Spleen (tissue), 11 donors: ENCODE data around the gene SYT3. TPM values are rescaled to one million over a fixed set of nuclear protein-coding genes. Genes with fewer than 3 reads are reported as not detected.
A peak's percentile ranks its signal among the peaks of the same experiment; 100 is the strongest.

Source experiments
- DNase-seq: peaks from one replicate; pipeline ENCODE4 v3.0.0-alpha.2; 2020
- H3K27ac ChIP-seq, 8 donors: fragments of 200-600 bp; sonication (generic) in 7 of 8; 1 replicate in 4 of 8; 2 replicates in 4 of 8; pipeline versions ENCODE4 v1.5.0 to v1.8.0; 2016 to 2021; ENCODE audit warnings: inconsistent platforms in 4 of 8, mild to moderate bottlenecking in 4 of 8, moderate library complexity in 1 of 8
- H3K27me3 ChIP-seq, 7 donors: fragments of 200-600 bp; sonication (generic) in 6 of 7; replicated peaks in 1 of 7; 1 replicate in 4 of 7; 2 replicates in 3 of 7; pipeline versions ENCODE4 v1.5.0 to v1.8.0; 2016 to 2021; ENCODE audit warnings: inconsistent platforms in 3 of 7, mild to moderate bottlenecking in 1 of 7
- H3K36me3 ChIP-seq, 6 donors: fragments of 200-600 bp; sonication (generic) in 5 of 6; 1 replicate in 4 of 6; 2 replicates in 2 of 6; pipeline versions ENCODE4 v1.5.0 to v1.8.0; 2016 to 2021; ENCODE audit warnings: inconsistent platforms in 2 of 6
- H3K4me1 ChIP-seq, 6 donors: fragments of 200-600 bp; sonication (generic) in 5 of 6; 1 replicate in 3 of 6; 2 replicates in 3 of 6; pipeline versions ENCODE4 v1.5.0 to v1.8.0; 2016 to 2021; ENCODE audit warnings: inconsistent platforms in 3 of 6
- H3K4me3 ChIP-seq, 8 donors: fragments of 200-600 bp; sonication (generic) in 7 of 8; 1 replicate in 4 of 8; 2 replicates in 4 of 8; pipeline versions ENCODE4 v1.5.0 to v1.8.0; 2016 to 2021; ENCODE audit warnings: inconsistent platforms in 4 of 8, mild to moderate bottlenecking in 4 of 8, moderate library complexity in 2 of 8
- H3K9me3 ChIP-seq, 8 donors: fragments of 200-600 bp; sonication (generic) in 7 of 8; 1 replicate in 4 of 8; 2 replicates in 4 of 8; pipeline versions ENCODE4 v1.5.0 to v1.8.0; 2016 to 2021; ENCODE audit warnings: inconsistent platforms in 4 of 8
- POLR2A ChIP-seq, 3 donors: fragments of 450-650 bp; IDR thresholded peaks; one replicate each; pipeline ENCODE4 v1.5.1; 2017; ENCODE audit warnings: antibody characterized with exemption in 3 of 3, mild to moderate bottlenecking in 1 of 3
- POLR2AphosphoS5 ChIP-seq, 3 donors: sonication (generic); formaldehyde crosslinking; IDR thresholded peaks; one replicate each; pipeline ENCODE4 v1.5.1; 2017; ENCODE audit warnings: antibody characterized with exemption in 3 of 3
- WGBS, 5 donors: extraction: QIAGEN DNeasy Blood & Tissue Kit in 3 of 5; methylation state at CpG; one replicate each; pipeline versions ENCODE4 v1.1.5 to v1.1.7; 2013 to 2018; 5-methylcytosine and 5-hydroxymethylcytosine counted together
- intact Hi-C: fragments of 100-400 bp; cut with DNase I; formaldehyde crosslinking; loops from one replicate; pipeline ENCODE4 v1.15.0; 2023; ENCODE audit warnings: low total_unique reads
- polyA plus RNA-seq, 3 donors: library from polyadenylated mRNA; stranded (reverse); fragments of 200-250 nt; gene quantifications; one replicate each; pipeline ENCODE4 v1.2.1, GENCODE V29; 2013
- total RNA-seq, 7 donors: library from RNA; depleted of rRNA in 3 of 7; stranded (reverse); fragments of >200 nt in 3 of 7; fragmentation: NEBNext Ultra II Directional in 4 of 7; extraction: Animal tissue kit (Norgen Biotek cat#: 25700) in 4 of 7; gene quantifications; one replicate each; pipeline versions ENCODE4 v1.1.0 to v1.2.1, GENCODE V29; 2016 to 2021
- TF ChIP-seq, protein P1 (sequence below), 11 experiments: fragments of 200-600 bp in 7 of 11; fragments of 450-650 bp in 4 of 11; sonication (generic) in 4 of 11; IDR thresholded peaks in 8 of 11; conservative IDR thresholded peaks in 3 of 11; 1 replicate in 7 of 11; 2 replicates in 4 of 11; pipeline versions ENCODE4 v1.4.0 to v1.8.0; 2016 to 2021; ENCODE audit warnings: antibody characterized with exemption in 11 of 11, inconsistent platforms in 4 of 11, mild to moderate bottlenecking in 1 of 11
- donor health status: healthy with polysubstance abuse.
- donor health status: DM: no; HTN: no; CAD: no; lungs with moderate emphysema.
- donor health status: DM: no; HTN: no; CAD: no.
- donor health status: Bipolar disorder and iron deficiency.
- donor health status: healthy.
- donor health status: DM: no; HTN: no; CAD: no.
- donor health status: DM: yes; HTN: yes; CAD: no.

SYT3 gene
- total and polyA plus RNA-seq, 10 donors, result 0.02 to 0.51 (median 0.24) TPM; not detected in 4

DNA sequence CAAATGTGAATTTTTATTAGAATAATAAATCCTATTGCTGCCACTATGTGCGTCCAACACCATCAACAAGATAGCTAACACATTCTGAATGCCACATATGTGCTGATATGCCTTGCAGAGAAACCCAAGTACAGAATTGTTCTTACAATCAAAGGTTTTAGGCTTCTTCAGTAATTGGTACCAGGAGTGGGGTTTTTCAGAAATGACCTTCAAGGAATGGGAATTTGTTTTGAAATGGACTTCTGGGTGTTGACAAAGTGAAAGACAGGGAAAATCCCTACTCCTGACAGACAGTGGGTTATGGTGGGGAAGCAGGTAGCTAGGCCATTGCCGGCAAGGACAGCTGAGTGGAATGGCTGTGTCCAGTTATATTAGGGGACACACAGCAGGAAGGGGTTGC is 5.7 kb downstream of the SYT3 start:
- no peak overlapping the region for H3K27ac ChIP-seq
- peak; percentile 8 for DNase-seq
- H3K4me1 ChIP-seq, result peaks cover 0 to 2% (median 0%) of the 10 kb centered on the region in 6 donors
- peaks cover 5 to 51% (median 41%) of the 10 kb centered on the region in 8 donors for H3K9me3 ChIP-seq
- intact Hi-C loops, result no loop called here
- no peak overlapping the region for H3K4me3 ChIP-seq
- H3K27me3 ChIP-seq, result peaks cover 0 to 81% (median 23%) of the 10 kb centered on the region in 7 donors
- no peaks in the 10 kb centered on the region for H3K36me3 ChIP-seq
- WGBS, 5 donors, result 95 to 100% (median 97%) methylated on average over 2 of the region's 2 CpGs
- no peak for TF ChIP-seq POLR2A (IDR thresholded peaks at IDR 0.05)
- TF ChIP-seq, protein P1, sequence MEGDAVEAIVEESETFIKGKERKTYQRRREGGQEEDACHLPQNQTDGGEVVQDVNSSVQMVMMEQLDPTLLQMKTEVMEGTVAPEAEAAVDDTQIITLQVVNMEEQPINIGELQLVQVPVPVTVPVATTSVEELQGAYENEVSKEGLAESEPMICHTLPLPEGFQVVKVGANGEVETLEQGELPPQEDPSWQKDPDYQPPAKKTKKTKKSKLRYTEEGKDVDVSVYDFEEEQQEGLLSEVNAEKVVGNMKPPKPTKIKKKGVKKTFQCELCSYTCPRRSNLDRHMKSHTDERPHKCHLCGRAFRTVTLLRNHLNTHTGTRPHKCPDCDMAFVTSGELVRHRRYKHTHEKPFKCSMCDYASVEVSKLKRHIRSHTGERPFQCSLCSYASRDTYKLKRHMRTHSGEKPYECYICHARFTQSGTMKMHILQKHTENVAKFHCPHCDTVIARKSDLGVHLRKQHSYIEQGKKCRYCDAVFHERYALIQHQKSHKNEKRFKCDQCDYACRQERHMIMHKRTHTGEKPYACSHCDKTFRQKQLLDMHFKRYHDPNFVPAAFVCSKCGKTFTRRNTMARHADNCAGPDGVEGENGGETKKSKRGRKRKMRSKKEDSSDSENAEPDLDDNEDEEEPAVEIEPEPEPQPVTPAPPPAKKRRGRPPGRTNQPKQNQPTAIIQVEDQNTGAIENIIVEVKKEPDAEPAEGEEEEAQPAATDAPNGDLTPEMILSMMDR (IDR thresholded peaks at IDR 0.05 in 8 of 11, conservative IDR thresholded peaks at IDR 0.05 in 3 of 11), result no peak
- no peak for TF ChIP-seq POLR2AphosphoS5 (IDR thresholded peaks at IDR 0.05)

DNA sequence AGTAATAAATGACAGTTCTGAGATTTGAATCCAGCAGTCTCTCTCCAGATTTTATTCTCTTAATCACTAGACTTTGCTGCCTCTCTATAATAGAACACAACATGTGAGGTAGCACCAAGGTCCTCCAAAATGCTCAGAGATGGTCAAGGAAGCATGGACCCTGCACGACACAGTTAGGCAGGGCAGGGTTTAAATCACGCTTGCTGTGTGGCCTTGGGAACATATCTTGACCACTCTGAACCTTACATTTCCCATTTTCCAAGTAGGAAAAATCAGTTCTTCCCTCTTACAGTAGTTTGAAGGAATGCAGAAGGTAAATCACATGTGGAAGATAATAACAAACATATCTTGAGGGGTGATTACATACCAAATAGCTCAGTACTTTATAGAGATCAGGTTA is 6.3 kb downstream of the SYT3 start:
- 73 to 92% (median 81%) methylated on average over 2 of the region's 2 CpGs for WGBS, 5 donors
- H3K9me3 ChIP-seq, result peaks cover 5 to 51% (median 41%) of the 10 kb centered on the region in 8 donors
- no peak overlapping the region for H3K4me3 ChIP-seq
- H3K27me3 ChIP-seq, result peaks cover 0 to 75% (median 17%) of the 10 kb centered on the region in 7 donors
- H3K4me1 ChIP-seq, result no peaks in the 10 kb centered on the region
- no peaks in the 10 kb centered on the region for H3K36me3 ChIP-seq
- DNase-seq, result peak; percentile 2
- intact Hi-C loops, result no loop called here
- TF ChIP-seq, protein P1 (IDR thresholded peaks at IDR 0.05 in 8 of 11, conservative IDR thresholded peaks at IDR 0.05 in 3 of 11), result no peak
- no peak for TF ChIP-seq POLR2AphosphoS5 (IDR thresholded peaks at IDR 0.05)
- TF ChIP-seq POLR2A (IDR thresholded peaks at IDR 0.05), result no peak
- H3K27ac ChIP-seq, result no peak overlapping the region

DNA sequence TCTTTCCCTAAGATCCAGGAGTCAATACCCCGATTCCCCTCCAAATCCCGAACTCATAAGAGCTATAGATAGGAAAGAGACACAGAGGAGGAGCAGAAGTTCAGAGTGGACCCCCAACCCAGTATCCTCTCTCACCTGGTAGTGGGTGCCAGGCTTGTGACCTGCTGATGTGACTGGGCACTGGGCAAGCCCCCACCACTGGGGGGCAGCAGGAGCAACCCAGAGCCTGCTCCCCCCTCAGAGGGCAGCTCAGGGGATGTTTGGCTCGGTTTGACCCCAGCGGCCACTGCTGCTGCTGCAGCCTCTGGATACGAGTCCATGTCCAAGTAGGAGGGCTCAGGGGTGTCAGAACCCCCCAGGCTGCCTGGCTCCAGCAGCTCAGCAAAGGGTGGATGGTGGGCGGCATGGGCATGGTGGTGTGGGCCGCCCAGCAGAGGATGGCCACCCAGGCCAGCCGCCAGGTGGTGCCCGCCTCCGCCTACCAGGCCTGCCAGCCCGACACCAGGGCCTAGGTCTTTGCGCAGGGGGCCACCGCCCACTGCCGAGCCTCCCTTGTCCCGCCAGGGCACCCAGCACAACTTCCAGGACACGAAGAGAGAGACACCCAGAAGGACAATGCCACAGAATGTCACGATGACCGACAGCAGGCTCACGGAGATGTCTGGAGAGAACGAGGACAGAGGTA is 7.4 kb downstream of the SYT3 start:
- intact Hi-C loops, result no loop called here
- DNase-seq, result peak; percentile 43
- Histone ChIP-seq H3K9me3 (peaks cover 5 to 51% (median 41%) of the 10 kb centered on the region in 8 donors), H3K4me1 (no peaks in the 10 kb centered on the region), H3K27ac (no peak overlapping the region), H3K27me3 (peaks cover 0 to 64% (median 8%) of the 10 kb centered on the region in 7 donors), H3K4me3 (no peak overlapping the region), H3K36me3 (no peaks in the 10 kb centered on the region)
- WGBS, 5 donors, result 61 to 80% (median 76%) methylated on average over 14 to 20 of the region's 20 CpGs
- TF ChIP-seq POLR2A (IDR thresholded peaks at IDR 0.05) (no peak), POLR2AphosphoS5 (IDR thresholded peaks at IDR 0.05) (no peak)
- TF ChIP-seq, protein P1 (IDR thresholded peaks at IDR 0.05 in 8 of 11, conservative IDR thresholded peaks at IDR 0.05 in 3 of 11), result no peak

DNA sequence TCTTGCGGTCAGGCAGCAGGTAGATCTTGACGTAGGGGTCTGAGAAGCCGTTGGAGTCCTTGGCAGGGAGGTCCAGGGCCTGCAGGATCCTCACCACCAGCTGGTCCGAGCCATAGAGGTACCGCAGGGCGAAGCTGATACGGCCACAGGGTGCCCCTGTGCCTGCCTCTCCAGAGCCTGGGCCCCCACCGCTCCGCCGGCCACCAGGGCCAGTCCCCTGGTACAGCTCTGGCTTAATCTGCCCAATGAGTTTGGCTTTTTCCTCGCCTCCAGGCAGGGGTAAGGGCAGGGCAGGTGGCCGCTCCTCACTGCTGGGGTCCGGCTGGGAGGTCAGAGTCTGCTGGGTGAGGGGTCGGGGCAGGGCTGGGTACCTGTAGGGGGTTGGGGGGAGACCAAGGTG is 9.9 kb downstream of the SYT3 start:
- H3K4me1 ChIP-seq, result no peaks in the 10 kb centered on the region
- DNase-seq, result peak; percentile 29
- TF ChIP-seq POLR2A (IDR thresholded peaks at IDR 0.05) (no peak), POLR2AphosphoS5 (IDR thresholded peaks at IDR 0.05) (no peak)
- TF ChIP-seq, protein P1 (IDR thresholded peaks at IDR 0.05 in 8 of 11, conservative IDR thresholded peaks at IDR 0.05 in 3 of 11), result no peak
- H3K36me3 ChIP-seq, result no peaks in the 10 kb centered on the region
- no peak overlapping the region for H3K4me3 ChIP-seq
- H3K9me3 ChIP-seq, result peaks cover 5 to 33% (median 26%) of the 10 kb centered on the region in 8 donors
- H3K27me3 ChIP-seq, result peaks cover 0 to 48% (median 0%) of the 10 kb centered on the region in 7 donors
- H3K27ac ChIP-seq, result no peak overlapping the region
- intact Hi-C loops, result no loop called here
- WGBS, 5 donors, result 74 to 87% (median 77%) methylated on average over 8 to 14 of the region's 14 CpGs
